GM21717 (cell line): ENCODE measurements around the gene STAB2.
"Not testable (repeated sequence)": the region's sequence is repeated elsewhere in the genome, so short reads cannot be mapped to it uniquely, and the experiment has no call there.

Source experiments
- ATAC-seq: cut with Tn5 transposase; IDR thresholded peaks from one replicate; pipeline ENCODE4 v1.9.1; 2021; ENCODE audit warnings: mild to moderate bottlenecking, moderate library complexity; ENCODE audit not compliant: unreplicated experiment

STAB2 gene

GRCh38 chr12:103652808-103653207 lies 65.7 kb downstream of the STAB2 start:
- no peak for ATAC-seq

- not testable (repeated sequence) for ATAC-seq
These were observed 66.6 kb downstream of the STAB2 start for GRCh38 chr12:103653568-103654173.

GRCh38 chr12:103654816-103655215 lies 67.7 kb downstream of the STAB2 start:
- ATAC-seq: no peak

- no peak for ATAC-seq
These were observed 69.2 kb downstream of the STAB2 start for GRCh38 chr12:103656291-103656690.

GRCh38 chr12:103657331-103657730 lies 70.3 kb downstream of the STAB2 start:
- no peak for ATAC-seq

GRCh38 chr12:103664626-103665025 lies 77.6 kb downstream of the STAB2 start:
- ATAC-seq: no peak

GRCh38 chr12:103665971-103666370 lies 78.9 kb downstream of the STAB2 start:
- no peak for ATAC-seq

- ATAC-seq: no peak
These were observed 80.1 kb downstream of the STAB2 start for GRCh38 chr12:103667125-103667524.

GRCh38 chr12:103668520-103668919 lies 81.4 kb downstream of the STAB2 start:
- ATAC-seq: no peak

- no peak for ATAC-seq
These were observed 84.3 kb downstream of the STAB2 start for GRCh38 chr12:103671367-103671766.

GRCh38 chr12:103672401-103673119 lies 85.5 kb downstream of the STAB2 start:
- ATAC-seq: no peak

GRCh38 chr12:103673487-103673886 lies 86.4 kb downstream of the STAB2 start:
- no peak for ATAC-seq

GRCh38 chr12:103673891-103674375 lies 86.9 kb downstream of the STAB2 start:
- no peak for ATAC-seq

- ATAC-seq: no peak
These were observed 89.8 kb downstream of the STAB2 start for GRCh38 chr12:103676893-103677292.

- no peak for ATAC-seq
These were observed 90.3 kb downstream of the STAB2 start for GRCh38 chr12:103677341-103677740.

GRCh38 chr12:103677905-103678304 lies 90.8 kb downstream of the STAB2 start:
- no peak for ATAC-seq

- no peak for ATAC-seq
These were observed 92.5 kb downstream of the STAB2 start for GRCh38 chr12:103679421-103680170.

GRCh38 chr12:103680591-103681141 lies 93.6 kb downstream of the STAB2 start:
- ATAC-seq: no peak

GRCh38 chr12:103686026-103686425 lies 99.0 kb downstream of the STAB2 start:
- no peak for ATAC-seq

GRCh38 chr12:103687253-103687652 lies 100.2 kb downstream of the STAB2 start:
- ATAC-seq: no peak

- ATAC-seq: no peak
These were observed 101.4 kb downstream of the STAB2 start for GRCh38 chr12:103688376-103689063.
